ENCODE results near the gene CACNA1E.
A peak's percentile ranks its signal among the peaks of the same experiment; 100 is the strongest.

The CACNA1E gene

DNA sequence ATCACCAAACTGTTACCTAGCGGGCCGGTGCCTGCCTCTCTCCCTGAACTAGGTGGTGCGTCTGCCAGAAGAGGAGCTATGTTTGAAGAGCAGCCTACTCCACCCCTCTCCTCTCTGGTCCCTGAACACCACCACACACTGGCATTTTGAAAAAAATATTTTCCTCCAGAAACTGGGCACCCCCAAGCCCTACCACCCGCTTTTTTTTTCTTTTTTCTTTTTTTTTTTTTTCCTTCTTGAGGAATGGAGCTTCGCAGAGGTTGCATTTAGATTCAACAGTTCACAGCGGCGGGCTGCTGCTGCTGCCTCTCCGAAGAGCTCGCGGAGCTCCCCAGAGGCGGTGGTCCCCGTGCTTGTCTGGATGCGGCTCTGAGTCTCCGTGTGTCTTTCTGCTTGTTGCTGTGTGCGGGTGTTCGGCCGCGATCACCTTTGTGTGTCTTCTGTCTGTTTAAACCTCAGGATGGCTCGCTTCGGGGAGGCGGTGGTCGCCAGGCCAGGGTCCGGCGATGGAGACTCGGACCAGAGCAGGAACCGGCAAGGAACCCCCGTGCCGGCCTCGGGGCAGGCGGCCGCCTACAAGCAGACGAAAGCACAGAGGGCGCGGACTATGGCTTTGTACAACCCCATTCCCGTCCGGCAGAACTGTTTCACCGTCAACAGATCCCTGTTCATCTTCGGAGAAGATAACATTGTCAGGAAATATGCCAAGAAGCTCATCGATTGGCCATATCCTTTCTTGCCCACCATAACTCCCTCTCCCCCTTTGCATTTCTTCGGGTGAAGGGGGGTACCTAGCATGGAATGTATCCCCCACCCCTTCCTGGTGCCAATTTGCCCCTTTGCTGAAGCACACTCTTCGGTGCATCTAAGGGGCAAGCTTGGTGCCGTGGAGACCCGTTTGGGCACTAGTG is at the start of gene CACNA1E:
Gene CACNA1E, plus strand, starts transcription at position 233 of the 911 bp plus-strand sequence. Its CDS starts 228 bp downstream, at position 461.
- no peak for DNase-seq

DNA sequence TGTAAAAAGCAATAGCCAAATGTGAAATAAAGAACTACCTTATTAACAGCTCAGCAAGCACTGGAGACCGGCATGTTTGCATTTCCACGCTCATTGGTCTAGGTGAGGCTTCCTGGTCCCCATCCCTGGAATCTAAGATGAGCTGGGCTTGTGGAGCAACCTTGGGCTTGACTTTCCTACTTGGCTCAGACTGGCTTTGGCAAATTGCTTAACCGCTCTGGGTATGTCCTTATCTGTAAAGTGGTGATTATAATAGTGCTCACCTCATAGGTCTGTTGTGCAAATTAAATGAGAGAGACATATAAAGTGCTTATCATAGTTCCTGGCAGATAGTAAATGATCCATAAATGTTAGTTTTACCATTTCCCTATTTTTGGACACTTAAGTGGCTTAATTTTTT is 49.4 kb upstream of the CACNA1E start:
- DNase-seq: no peak

DNA sequence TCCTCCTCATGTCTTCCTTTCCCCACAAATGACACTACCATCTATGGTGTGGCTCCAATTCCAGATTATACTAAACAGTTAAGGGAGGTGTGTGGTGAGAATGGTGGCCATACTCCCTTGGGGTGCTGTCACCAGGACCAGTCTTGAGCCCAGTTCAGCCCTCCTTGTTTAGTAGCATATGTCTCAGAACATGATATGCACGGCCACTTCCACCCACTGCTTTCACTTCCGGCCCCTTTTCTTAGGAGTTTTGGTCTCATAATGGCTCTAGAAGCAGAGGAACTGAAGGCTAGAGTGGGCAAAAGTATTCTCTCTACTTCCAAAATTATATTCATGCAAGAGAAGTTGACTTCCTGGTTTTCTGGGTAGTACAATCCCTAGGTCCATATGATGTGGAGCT is 45.3 kb upstream of the CACNA1E start:
- DNase-seq: no peak

DNA sequence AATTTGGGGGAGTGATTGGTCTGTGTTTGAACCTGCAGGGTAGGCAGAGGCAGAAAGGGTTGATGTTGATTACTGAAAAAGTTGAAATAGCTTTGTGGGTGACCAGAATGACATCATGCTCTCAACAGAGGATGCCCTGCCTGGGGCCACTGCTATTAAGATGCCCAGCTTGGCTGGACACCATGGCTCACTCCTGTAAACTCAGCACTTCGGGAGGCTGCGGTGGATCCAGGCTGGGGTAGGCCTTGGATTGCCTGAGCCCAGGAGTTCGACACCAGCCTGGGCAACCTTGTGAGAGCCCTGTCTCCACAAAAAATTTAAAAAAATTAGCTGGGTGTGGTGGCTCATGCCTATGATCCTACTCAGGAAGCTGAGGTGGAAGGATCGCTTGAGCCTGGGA is 42.8 kb upstream of the CACNA1E start:
- DNase-seq: no peak

DNA sequence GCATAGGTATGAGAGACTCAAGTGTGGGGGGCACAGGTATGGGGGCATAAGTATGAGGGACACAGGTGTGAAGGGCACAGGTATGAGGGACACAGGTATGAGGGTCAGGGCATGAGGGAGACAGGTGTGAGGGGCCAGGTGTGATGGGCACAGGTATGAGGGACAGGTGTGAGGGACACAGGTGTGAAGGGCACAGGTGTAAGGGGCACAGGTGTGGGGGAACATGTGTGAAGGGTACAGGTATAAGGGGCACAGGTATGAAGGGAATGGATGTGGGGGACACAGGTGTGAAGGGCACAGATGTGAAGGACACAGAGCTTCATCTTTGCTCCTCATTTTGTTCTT is 41.2 kb upstream of the CACNA1E start:
- no peak for DNase-seq

DNA sequence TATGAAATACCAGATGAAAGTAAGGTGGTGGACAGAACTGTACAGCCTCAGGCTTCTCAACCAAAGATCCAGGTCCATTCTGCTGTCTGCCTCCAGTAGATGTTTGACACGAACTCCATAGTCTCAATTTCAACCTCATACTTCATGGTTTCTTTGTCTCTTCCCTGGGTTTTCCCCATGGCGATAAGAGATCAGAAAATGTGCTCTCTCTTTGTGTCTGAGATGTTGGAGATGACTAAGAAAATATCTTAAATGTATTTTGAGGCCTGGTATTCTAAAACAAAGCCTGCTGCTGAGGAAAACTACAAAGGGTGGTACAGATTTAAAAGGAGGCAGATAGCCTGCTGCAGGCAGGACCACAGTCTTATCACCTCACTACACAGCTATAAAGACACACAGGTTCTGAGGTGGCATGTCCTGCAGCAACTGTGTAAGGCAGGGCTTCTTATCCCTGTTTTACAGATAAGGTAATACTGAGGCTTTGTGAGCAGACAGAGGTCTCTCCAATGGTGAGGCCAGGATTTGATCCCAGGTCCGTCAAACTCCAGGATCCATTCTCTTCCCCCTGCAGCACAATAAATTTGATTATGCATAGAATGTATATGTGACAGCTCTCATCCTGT is 40.0 kb upstream of the CACNA1E start:
- no peak for DNase-seq

DNA sequence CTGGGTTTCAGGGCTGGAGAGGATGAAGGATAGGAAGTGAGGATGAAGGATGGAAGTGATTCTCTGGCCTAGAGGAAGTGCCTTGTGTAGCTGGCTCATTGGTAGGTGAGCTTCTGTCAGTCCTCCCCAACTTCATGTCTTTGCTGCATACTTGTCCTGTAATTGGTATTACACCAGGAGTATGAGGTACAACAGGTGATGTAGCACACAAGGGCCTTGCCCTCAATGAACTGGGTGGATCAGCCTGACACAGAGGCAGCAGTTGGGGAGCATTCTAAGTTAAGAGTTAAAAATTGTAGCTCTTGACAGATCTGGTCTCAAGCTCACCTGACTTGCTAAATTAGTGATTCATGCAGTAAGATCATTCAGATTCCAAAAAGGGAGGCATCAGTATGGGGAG is 37.9 kb upstream of the CACNA1E start:
- no peak for DNase-seq

DNA sequence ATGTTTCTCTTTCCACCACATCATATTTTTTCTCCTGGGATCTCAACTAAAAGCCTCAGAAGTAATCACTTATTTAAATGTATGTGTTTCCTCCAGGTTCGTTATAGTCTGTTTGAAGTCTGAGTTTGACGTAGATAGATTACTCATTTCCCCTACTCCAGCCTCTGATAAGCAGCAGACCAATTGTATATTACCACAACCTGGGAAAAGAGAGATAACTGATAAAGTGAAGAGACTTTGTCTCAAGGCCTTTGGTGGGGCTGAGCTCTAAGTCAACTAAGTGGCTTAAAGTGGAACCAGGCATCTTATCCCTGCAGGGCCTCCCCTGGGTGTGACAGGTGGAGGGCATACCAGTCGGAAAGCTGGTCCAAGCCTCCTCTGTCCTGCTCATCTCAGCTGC is 34.9 kb upstream of the CACNA1E start:
- no peak for DNase-seq

DNA sequence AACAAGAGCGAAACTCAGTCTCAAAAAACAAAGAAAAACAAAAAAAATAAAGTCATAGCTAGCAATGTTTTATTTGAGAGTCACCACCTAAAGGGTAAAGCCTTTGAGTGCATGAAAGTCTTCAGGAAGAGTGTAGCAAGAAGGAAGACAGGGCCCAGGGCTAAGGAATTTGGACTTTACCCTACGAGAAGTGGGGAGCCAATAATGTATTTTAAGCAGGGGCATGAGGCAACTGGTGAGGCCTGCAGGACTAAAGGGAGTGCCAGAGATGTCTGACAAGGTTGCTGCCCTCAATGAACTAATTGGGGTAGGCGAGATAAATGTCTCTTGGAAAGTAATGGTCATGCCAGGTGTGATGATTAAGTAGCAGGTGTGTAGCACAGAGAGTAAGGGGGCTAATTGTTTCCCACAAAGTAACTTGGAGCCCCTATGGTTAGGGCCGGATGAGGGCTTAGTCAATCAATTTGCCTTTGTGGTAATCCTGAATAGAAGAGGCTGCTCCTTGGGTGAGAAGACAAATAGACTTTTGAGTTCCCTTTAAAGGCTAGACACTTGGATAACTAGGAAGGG is 31.6 kb upstream of the CACNA1E start:
- no peak for DNase-seq

DNA sequence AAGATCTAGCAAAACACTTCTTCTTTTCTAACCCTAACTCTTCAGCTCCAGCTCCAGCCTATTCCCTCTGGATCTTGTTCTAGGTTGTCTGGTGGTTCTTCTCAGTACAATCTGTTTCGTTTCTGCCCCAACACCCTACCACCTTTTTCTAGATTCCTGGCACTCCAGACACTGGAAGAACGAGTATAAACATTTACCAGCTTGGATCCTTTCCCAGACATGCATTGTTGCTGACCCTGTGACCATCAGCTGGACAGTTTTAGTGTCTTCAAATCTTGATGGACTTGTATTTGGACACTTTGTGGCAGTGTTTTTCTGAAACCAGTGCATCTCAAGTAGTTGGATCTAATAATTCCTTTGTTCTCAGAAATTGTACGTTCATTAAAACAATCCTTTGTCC is 30.6 kb upstream of the CACNA1E start:
- no peak for DNase-seq

DNA sequence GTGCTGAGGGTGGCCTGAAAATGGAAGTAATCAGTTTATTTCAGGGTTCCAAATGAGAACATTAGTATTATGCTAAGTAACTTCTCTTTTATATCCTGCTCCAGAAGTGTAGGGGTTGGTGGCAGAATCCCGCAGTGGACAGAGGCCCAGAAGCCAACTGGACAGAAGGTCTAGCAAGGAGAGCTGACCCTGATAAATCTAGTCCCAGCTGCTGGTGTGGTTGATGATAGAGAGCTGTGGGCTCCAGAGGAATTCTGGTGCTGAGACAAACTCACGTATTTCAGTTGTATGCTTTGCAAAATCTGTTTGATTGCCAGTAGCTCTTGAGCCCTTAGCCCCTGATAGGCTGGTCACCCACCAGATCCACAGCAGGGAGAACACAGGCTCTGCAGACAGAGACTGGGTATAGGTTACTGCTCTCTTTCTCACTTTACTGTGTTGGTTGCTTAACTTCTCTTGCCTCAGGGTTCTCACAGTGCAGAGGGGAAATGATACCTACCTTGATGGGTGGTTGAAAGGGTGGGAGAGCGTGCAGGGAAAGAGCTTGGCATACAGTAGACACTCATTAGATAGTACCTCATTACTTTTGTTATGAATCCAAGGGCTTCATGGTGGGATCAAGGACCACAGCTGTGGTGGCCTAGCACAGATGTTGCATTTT is 29.6 kb upstream of the CACNA1E start:
- DNase-seq: no peak

DNA sequence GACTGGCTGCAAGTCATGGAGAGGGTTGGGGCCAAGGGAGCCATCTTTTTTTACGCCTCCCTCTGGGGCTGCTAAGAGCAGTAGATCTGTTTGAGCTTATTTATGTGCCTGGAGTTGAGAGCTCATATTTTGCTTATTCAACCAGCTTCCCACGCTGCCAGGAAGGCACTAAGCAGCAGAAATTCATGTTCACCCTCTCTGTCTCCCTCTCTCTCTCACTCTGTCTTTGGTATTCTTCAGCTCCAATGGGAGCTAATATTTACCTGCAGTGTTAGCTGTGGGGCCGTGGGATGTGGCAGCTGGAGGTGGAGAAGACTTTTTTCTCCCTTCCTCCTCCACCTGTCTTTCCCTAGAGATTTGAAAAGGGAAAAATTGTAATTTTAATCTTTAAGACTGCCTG is 26.8 kb upstream of the CACNA1E start:
- DNase-seq: no peak

DNA sequence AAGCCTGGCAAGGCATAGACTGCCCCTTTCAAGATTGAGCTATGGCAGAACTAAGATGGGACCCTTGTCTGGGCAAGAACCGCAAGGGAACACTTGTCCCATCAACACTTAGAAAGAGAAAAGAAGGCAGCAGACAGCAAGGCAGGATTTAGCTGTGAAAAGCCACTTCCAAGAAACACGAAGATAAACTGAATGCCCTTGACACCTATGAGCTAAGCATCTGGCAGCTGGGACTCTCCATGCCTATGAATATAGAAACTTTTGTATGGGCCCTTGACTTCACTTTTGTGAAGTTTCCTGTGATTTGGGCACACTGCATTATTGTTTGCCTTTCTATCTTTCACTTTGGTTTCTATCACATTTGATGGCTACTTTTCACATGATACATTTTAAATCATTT is 24.9 kb upstream of the CACNA1E start:
- no peak for DNase-seq

DNA sequence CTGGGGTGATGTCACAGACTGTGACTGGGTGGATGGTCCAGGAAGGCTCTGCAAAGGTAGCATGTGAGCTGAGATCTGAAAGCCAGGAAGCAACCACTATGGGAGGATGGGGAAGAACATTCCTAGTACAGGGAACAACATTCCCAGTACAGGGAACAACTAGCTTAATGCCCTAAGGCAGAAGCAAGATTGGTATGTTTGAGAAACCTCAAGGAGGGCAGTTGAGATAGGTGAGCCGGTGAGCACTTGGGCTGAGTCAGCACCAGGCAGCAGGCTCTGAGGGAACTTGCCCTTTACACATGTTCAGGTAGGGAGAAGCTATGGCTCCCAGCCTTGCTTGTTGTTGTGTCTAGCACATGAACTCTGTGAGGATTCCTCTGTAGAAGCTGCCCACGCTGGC is 24.2 kb upstream of the CACNA1E start:
- no peak for DNase-seq

DNA sequence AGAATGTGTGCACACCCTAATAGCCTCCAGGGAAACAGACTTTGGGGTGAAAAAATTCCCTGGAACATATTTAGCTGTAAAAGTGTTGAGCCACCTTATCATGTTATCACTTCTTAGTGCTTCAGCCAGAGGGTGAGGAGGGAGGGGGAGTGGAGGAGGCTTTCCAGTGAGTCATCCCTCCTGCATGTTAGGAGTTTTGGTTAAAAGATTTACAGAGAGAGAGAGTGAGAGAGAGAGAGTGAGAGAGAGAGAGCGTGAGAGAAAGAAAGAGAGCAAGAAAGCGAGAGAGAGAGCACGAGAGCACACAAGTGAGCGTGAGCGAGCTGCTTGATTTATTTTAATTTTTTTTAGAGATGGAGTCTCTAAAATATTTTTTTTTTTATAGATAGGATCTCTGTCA is 13.5 kb upstream of the CACNA1E start:
- DNase-seq: no peak

DNA sequence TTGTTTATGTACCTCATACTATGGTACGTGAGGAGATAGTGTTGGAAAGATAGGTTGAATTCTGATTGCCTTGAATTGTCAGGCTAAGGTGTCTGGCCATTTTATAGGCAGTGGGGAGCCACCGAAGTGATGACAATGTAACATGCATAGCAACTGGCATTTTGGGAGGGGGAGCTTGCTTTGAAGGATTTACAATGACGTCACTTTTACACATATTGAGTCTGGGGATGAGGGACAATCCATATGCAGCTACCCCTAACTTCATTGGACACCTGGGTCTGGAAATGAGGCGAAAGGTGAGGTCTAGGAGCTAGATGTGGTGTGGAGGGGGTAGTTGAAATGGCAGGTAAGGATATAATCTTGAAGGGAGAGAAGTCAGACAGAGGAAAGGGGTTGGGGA is 7.7 kb upstream of the CACNA1E start:
- DNase-seq: no peak

DNA sequence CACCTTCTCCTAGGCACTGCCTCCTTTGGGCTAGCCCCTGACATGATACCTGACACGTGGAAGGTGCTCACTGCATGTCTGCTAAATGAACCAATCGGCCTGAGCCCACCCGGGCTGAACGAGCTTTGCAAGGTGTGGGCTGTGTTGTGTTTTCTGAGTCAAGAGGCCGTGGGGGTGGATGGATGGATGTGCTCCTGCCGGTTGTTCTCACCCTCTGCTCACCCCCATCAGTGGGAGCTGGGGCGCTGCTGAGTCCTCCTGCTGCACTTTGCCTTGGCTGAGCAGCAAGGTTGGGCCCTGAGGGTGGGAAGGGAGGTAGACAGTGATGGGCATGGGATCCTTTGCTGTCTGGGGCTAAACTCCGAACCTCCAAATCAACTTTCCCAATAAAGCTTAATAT is 6.7 kb upstream of the CACNA1E start:
- no peak for DNase-seq

DNA sequence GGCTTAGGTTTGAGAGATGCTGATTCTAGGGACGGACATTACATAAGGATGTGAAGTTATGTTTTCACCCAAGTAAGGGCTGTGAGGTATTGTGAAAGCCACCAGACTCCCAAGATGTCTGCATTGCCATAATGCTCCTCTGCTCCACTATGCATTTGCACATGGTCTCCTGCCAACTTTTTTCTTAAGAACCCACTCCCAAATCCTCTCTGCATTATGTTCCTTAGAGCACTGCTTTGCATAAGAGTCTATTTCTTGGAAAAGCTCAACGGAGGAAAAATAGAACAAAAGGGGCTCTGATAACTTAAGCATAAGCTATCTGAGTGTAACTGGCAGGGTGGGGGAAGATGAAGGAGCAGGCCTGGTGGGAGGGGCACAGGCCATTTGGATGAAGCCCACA is 5.0 kb upstream of the CACNA1E start:
- no peak for DNase-seq

DNA sequence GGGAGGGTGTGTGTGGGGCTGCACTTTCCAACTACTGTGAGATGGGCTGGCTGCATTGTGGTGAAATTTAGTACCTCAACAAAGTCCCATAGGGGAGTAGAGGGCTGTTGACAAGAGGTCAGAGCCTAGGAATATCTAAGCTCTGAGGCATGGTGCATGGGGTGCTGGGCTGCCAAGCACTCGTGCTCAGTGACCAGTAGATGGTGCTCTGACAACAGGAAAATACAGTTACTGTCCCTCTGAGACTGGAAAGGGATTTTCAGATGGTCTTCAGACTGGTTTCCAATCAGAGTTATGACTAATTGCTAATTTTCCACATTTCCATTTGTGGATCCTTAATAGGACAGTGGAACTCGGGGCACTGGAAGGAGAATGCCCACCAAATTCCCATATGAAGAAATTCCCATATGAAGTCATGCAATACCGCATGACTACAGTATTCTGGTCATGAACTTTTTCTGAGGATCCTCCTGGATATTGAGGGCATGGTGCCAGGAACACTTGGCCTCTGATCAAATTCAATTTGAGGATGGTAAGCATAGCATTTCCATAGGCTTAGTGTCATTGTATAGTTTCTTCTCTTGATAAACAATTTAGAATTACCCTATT is 4.1 kb upstream of the CACNA1E start:
- DNase-seq: peak; percentile 33 to 49

DNA sequence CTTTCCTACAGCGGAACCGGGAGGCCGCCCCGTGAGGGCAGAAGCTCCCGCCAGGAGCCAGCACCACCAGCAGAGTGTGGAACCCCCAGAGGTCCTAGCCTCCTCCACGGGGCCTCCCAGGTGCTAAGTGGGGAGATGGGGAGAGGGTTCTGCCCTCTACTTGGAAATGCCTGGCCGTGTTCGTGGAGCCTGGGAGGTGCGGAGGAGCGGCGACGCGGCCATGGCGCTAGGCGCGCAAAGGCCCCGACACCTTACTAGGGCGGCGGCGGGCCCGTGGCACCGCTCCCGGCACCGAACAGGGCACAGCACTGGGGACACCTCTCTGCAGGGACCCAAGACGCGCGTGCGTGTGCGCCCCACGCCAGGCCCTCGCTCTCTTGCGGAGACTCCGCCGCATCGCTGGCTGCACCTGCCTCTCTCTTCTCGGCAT is 1.3 kb upstream of the CACNA1E start:
- no peak for DNase-seq

DNA sequence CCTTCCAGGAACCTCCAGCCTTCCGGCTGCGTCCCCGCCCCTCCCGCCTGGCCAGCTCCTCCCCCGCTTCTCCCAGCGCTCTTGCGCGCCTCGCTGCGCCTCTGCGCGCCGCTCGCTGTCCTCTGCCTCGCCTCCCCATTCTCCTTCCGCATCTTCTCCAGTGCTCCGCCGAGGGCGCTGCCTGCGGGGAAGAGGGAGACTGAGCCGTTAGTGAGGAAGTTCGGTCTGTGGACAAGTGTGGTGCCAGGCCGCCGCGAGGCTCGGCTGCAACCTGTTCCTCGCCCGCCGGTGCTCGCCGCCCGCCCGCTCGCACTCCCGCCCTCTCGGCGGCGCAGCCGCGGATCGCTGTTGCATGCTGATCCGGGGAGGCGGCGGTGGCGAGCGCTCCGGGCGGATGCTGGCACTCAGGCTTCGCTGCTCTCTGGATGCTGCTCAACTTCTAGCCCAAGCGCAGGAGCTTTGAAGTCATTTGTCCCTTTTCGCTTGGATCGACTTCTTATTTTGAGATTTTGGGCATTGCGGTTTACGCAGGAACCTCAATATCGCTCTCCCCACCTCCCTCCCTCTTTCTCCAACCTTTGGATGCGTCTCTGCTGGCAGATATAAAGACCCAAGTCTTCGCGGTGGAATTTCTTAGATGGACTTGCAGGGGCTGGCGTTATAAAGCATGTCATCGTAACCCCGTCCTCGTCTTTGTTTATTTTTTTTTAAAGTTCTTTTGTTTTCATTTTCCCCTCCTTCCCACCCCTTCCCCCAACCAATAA is 614 bp upstream of the CACNA1E start:
- DNase-seq: peak; percentile 60 to 63

DNA sequence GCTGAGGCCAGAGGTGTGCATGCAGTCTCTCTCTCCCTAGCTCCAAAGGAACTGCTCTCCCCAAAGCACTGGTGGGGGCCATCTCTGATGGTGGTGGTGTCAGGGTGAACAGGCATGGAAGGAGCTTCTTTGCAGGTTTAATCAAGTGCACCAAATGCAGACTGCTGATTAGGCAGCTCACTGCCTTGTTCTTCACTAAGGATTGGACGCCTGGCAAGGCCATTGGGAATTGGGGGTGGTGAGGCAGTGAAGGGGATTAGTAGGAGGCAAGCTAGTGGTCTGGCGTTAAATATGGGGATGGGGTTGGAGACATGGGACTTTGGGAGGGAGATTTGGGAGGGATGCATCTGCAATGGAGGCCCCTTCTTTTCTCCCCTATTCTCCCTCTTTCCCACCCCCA is 1.5 kb downstream of the CACNA1E start:
- DNase-seq: no peak

Measured in NCI-H187 (cell line).